Measurements from ENCODE around the gene MAP3K20.

DNA sequence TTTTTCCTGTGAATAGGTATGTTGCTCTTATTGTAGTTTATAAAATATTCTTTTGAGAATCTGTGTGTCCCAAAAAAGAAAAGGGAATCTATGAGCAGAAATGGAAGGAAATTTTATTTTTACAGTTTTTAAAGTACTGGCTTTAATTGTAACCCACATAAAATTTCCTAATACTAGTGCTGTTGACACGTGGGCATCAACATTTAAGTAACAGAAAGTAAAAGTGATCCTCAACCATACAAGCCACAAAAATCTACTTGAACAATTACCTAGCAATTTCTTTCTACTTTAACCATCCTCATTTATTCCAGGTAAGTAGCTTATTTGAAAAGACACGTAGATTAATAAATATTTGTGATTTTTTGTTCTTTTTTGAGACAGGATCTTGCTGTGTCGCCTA, 62.0 kb downstream of the MAP3K20 start:
- TF ChIP-seq POLR2AphosphoS5 (IDR thresholded peaks at IDR 0.05; ENCODE audit: low read depth, low read length), result no peak
- no peak for TF ChIP-seq EGR1 (IDR thresholded peaks at IDR 0.05; ENCODE audit: borderline replicate concordance, low read depth, low read length)
- TF ChIP-seq ATF2 (IDR thresholded peaks at IDR 0.05; ENCODE audit: low read length), result no peak
- no peak for TF ChIP-seq EP300 (IDR thresholded peaks at IDR 0.05; ENCODE audit: borderline replicate concordance in 1 of 2, low read depth in 2 of 2, low read length in 2 of 2)
- no peak for TF ChIP-seq RNF2 (IDR thresholded peaks at IDR 0.05; ENCODE audit: borderline replicate concordance, low read depth, low read length, missing control alignments, poor library complexity, severe bottlenecking)
- TF ChIP-seq, protein P1, sequence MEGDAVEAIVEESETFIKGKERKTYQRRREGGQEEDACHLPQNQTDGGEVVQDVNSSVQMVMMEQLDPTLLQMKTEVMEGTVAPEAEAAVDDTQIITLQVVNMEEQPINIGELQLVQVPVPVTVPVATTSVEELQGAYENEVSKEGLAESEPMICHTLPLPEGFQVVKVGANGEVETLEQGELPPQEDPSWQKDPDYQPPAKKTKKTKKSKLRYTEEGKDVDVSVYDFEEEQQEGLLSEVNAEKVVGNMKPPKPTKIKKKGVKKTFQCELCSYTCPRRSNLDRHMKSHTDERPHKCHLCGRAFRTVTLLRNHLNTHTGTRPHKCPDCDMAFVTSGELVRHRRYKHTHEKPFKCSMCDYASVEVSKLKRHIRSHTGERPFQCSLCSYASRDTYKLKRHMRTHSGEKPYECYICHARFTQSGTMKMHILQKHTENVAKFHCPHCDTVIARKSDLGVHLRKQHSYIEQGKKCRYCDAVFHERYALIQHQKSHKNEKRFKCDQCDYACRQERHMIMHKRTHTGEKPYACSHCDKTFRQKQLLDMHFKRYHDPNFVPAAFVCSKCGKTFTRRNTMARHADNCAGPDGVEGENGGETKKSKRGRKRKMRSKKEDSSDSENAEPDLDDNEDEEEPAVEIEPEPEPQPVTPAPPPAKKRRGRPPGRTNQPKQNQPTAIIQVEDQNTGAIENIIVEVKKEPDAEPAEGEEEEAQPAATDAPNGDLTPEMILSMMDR (IDR thresholded peaks at IDR 0.05; ENCODE audit: control extremely low read depth in 1 of 3, insufficient read depth in 1 of 3, low read depth in 1 of 3, low read length in 3 of 3), result no peak
- TF ChIP-seq CREB1 (IDR thresholded peaks at IDR 0.05), result no peak

Data from H1 (cell line).